ENCODE data around the gene MXRA7.

MXRA7 gene

DNA sequence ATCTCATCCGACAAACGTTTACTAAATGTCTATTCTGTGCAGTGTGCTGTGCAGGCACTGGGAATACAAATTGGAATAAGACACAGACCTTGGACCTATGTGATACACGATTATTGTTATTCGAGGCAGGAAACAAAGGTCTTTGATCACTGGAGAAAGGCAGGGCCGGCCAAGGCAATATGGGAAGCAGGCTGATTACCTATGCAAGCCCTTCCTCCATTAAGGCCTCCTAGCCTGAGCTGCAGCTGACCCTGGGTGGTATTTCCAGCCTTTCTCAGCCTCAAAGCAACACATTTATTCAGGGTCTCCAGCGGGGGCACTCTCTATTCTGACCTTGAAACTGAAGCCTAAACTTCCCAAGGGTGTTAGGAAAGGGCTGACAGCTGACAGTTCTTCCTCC, 80.6 kb downstream of the MXRA7 start:
- no peak overlapping the region for H3K27ac ChIP-seq
- no peaks in the 10 kb centered on the region for H3K36me3 ChIP-seq
- H3K4me3 ChIP-seq = no peak overlapping the region
- no peaks in the 10 kb centered on the region for H3K9me3 ChIP-seq (replicated peaks in 1 of 11)
- TF ChIP-seq Cebpa-rat (IDR thresholded peaks at IDR 0.05) = no peak
- no peak overlapping the region for H3K9ac ChIP-seq
- peaks cover 0 to 11% (median 4%) of the 10 kb centered on the region in 10 experiments; a peak in 9 of 20 replicates for H3K4me1 ChIP-seq
- no peaks in the 10 kb centered on the region; a peak in 1 of 22 replicates for H4K20me1 ChIP-seq
- no peaks in the 10 kb centered on the region for H3K27me3 ChIP-seq
- peak overlapping the region in 3 of 11 experiments; percentile 5 to 32 (median 20); a peak in 2 of 22 replicates for H3K4me2 ChIP-seq

All from BLaER1 treated with 17β-estradiol and CSF1 and Interleukin-3, amounts not matched to agents 10 nM and 100 nM (cell line).